HepG2 (cell line): ENCODE data around the gene DBNDD1. TPM values are rescaled to one million over a fixed set of nuclear protein-coding genes. Genes with fewer than 3 reads are reported as not detected.

Experiments
- ATF1 ChIP-seq: IDR thresholded peaks from 2 replicates; pipeline ENCODE4 v1.6.1; 2016; ENCODE audit warnings: mild to moderate bottlenecking, control low read depth
- GLI4 ChIP-seq: sonication (generic); formaldehyde crosslinking; IDR thresholded peaks from 2 replicates; pipeline ENCODE4 v1.5.1; 2020; ENCODE audit warnings: missing genetic modification reagents, mild to moderate bottlenecking, moderate library complexity, borderline replicate concordance
- IKZF1 ChIP-seq: fragments of 450-650 bp; IDR thresholded peaks from 2 replicates; pipeline ENCODE4 v1.7.1; 2016
- PHF21A ChIP-seq: sonication (generic); formaldehyde crosslinking; IDR thresholded peaks from 2 replicates; pipeline ENCODE4 v1.5.0; 2020; ENCODE audit warnings: mild to moderate bottlenecking, missing genetic modification reagents
- RXRB ChIP-seq: IDR thresholded peaks from 2 replicates; pipeline ENCODE4 v1.6.1; 2016; ENCODE audit warnings: borderline replicate concordance, missing genetic modification reagents, missing compliant biosample characterization
- SRY ChIP-seq: sonication (generic); formaldehyde crosslinking; IDR thresholded peaks from 2 replicates; pipeline ENCODE4 v1.8.0; 2022; ENCODE audit warnings: mild to moderate bottlenecking, missing genetic modification reagents
- XBP1 ChIP-seq: sonication (generic); formaldehyde crosslinking; IDR thresholded peaks from 2 replicates; pipeline ENCODE4 v1.5.0; 2020; ENCODE audit warnings: missing genetic modification reagents
- ZBED4 ChIP-seq: sonication (generic); formaldehyde crosslinking; IDR thresholded peaks from 2 replicates; pipeline ENCODE4 v1.4.0; 2020; ENCODE audit warnings: missing genetic modification reagents, borderline replicate concordance
- ZNF138 ChIP-seq: sonication (generic); formaldehyde crosslinking; IDR thresholded peaks from 2 replicates; pipeline ENCODE4 v1.5.0; 2020; ENCODE audit warnings: mild to moderate bottlenecking, low read depth, missing genetic modification reagents
- ZNF235 ChIP-seq: sonication (generic); formaldehyde crosslinking; IDR thresholded peaks from 2 replicates; pipeline ENCODE4 v1.8.1; 2023; ENCODE audit warnings: mild to moderate bottlenecking, missing genetic modification reagents, borderline replicate concordance
- ZNF350 ChIP-seq: sonication (generic); formaldehyde crosslinking; IDR thresholded peaks from 2 replicates; pipeline ENCODE4 v1.4.0; 2020; ENCODE audit warnings: mild to moderate bottlenecking, low read depth, missing genetic modification reagents, borderline replicate concordance
- ZNF550 ChIP-seq: sonication (generic); formaldehyde crosslinking; IDR thresholded peaks from 2 replicates; pipeline ENCODE4 v1.4.0; 2020; ENCODE audit warnings: mild to moderate bottlenecking, missing genetic modification reagents, borderline replicate concordance
- polyA plus RNA-seq, 8 experiments: library from polyadenylated mRNA; depleted of rRNA in 3 of 8; stranded (reverse) in 7 of 8; unstranded in 1 of 8; fragments of >200 nt; fragmentation: Illumina TruSeq in 4 of 8; extraction: Trizol in 4 of 8; gene quantifications; 2 replicates each; pipeline versions ENCODE4 v1.2.1 to v1.2.3, GENCODE V29; 2011 to 2016; ENCODE audit warnings: low read depth in 4 of 8, missing spikeins in 1 of 8, mixed read lengths in 1 of 8; ENCODE audit not compliant: insufficient read depth in 1 of 8
- total RNA-seq, 5 experiments: library from RNA; depleted of rRNA; stranded (reverse); fragments of >200 nt; fragmentation: Illumina TruSeq; extraction: Trizol; gene quantifications; 2 replicates each; pipeline ENCODE4 v1.2.3, GENCODE V29; 2016; ENCODE audit warnings: low read depth in 1 of 5
- TF ChIP-seq, protein P1 (sequence below): sonication (generic); formaldehyde crosslinking; conservative IDR thresholded peaks from 2 replicates; pipeline ENCODE4 v1.8.0; 2022; ENCODE audit warnings: mild to moderate bottlenecking, moderate library complexity, missing genetic modification reagents
- TF ChIP-seq, protein P2 (sequence below): IDR thresholded peaks from 2 replicates; pipeline ENCODE4 v1.6.1; 2018; ENCODE audit warnings: missing genetic modification reagents
- TF ChIP-seq, protein P3 (sequence below): sonication (generic); formaldehyde crosslinking; IDR thresholded peaks from 2 replicates; pipeline ENCODE4 v1.4.0; 2020; ENCODE audit warnings: missing genetic modification reagents, borderline replicate concordance
- TF ChIP-seq, protein P4 (sequence below): sonication (generic); formaldehyde crosslinking; IDR thresholded peaks from 2 replicates; pipeline ENCODE4 v1.4.0; 2020; ENCODE audit warnings: mild to moderate bottlenecking, missing genetic modification reagents

DBNDD1 gene
- total and polyA plus RNA-seq, 2 of the 13 experiments (the other 11 are each of a cell fraction or from before 2014, with no cell fraction given): 17.0 to 40.4 TPM

GRCh38 chr16:90046971-90047713 lies 27.9 kb upstream of the DBNDD1 start (continued):
- TF ChIP-seq, protein P1, sequence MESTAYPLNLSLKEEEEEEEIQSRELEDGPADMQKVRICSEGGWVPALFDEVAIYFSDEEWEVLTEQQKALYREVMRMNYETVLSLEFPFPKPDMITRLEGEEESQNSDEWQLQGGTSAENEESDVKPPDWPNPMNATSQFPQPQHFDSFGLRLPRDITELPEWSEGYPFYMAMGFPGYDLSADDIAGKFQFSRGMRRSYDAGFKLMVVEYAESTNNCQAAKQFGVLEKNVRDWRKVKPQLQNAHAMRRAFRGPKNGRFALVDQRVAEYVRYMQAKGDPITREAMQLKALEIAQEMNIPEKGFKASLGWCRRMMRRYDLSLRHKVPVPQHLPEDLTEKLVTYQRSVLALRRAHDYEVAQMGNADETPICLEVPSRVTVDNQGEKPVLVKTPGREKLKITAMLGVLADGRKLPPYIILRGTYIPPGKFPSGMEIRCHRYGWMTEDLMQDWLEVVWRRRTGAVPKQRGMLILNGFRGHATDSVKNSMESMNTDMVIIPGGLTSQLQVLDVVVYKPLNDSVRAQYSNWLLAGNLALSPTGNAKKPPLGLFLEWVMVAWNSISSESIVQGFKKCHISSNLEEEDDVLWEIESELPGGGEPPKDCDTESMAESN (CRISPR knock-in tag): peak; percentile 64; the same call in 1 of the 2 replicates
- TF ChIP-seq RXRB (CRISPR knock-in tag) (peak; percentile 76), PHF21A (CRISPR knock-in tag) (no peak), IKZF1 (no peak), SRY (CRISPR knock-in tag) (peak; percentile 89), ZNF350 (peak; percentile 63), ATF1 (CRISPR knock-in tag) (no peak), ZNF138 (CRISPR knock-in tag) (0 out of 2 replicates have a peak, but pooled peaks have one; percentile 67), ZBED4 (CRISPR knock-in tag) (0 out of 2 replicates have a peak, but pooled peaks have one; percentile 16), GLI4 (CRISPR knock-in tag) (no peak), ZNF235 (no peak; the same call in 1 of the 2 replicates), XBP1 (CRISPR knock-in tag) (no peak), ZNF550 (CRISPR knock-in tag) (no peak)
- TF ChIP-seq, protein P2, sequence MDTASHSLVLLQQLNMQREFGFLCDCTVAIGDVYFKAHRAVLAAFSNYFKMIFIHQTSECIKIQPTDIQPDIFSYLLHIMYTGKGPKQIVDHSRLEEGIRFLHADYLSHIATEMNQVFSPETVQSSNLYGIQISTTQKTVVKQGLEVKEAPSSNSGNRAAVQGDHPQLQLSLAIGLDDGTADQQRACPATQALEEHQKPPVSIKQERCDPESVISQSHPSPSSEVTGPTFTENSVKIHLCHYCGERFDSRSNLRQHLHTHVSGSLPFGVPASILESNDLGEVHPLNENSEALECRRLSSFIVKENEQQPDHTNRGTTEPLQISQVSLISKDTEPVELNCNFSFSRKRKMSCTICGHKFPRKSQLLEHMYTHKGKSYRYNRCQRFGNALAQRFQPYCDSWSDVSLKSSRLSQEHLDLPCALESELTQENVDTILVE (CRISPR knock-in tag): no peak
- TF ChIP-seq, protein P3, sequence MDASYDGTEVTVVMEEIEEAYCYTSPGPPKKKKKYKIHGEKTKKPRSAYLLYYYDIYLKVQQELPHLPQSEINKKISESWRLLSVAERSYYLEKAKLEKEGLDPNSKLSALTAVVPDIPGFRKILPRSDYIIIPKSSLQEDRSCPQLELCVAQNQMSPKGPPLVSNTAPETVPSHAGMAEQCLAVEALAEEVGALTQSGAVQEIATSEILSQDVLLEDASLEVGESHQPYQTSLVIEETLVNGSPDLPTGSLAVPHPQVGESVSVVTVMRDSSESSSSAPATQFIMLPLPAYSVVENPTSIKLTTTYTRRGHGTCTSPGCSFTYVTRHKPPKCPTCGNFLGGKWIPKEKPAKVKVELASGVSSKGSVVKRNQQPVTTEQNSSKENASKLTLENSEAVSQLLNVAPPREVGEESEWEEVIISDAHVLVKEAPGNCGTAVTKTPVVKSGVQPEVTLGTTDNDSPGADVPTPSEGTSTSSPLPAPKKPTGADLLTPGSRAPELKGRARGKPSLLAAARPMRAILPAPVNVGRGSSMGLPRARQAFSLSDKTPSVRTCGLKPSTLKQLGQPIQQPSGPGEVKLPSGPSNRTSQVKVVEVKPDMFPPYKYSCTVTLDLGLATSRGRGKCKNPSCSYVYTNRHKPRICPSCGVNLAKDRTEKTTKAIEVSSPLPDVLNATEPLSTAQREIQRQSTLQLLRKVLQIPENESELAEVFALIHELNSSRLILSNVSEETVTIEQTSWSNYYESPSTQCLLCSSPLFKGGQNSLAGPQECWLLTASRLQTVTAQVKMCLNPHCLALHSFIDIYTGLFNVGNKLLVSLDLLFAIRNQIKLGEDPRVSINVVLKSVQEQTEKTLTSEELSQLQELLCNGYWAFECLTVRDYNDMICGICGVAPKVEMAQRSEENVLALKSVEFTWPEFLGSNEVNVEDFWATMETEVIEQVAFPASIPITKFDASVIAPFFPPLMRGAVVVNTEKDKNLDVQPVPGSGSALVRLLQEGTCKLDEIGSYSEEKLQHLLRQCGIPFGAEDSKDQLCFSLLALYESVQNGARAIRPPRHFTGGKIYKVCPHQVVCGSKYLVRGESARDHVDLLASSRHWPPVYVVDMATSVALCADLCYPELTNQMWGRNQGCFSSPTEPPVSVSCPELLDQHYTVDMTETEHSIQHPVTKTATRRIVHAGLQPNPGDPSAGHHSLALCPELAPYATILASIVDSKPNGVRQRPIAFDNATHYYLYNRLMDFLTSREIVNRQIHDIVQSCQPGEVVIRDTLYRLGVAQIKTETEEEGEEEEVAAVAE (CRISPR knock-in tag): no peak
- TF ChIP-seq, protein P4, sequence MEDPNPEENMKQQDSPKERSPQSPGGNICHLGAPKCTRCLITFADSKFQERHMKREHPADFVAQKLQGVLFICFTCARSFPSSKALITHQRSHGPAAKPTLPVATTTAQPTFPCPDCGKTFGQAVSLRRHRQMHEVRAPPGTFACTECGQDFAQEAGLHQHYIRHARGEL (CRISPR knock-in tag): peak; percentile 81
